NCI-H446 treated with DMSO at 0.1 percent for 48 hours (cell line): ENCODE measurements around the gene ANK2.

Source experiments
- DNase-seq: peaks from one replicate; lab custom pipeline; 2025; lab: John Stamatoyannopoulos, UW

The ANK2 gene

DNA sequence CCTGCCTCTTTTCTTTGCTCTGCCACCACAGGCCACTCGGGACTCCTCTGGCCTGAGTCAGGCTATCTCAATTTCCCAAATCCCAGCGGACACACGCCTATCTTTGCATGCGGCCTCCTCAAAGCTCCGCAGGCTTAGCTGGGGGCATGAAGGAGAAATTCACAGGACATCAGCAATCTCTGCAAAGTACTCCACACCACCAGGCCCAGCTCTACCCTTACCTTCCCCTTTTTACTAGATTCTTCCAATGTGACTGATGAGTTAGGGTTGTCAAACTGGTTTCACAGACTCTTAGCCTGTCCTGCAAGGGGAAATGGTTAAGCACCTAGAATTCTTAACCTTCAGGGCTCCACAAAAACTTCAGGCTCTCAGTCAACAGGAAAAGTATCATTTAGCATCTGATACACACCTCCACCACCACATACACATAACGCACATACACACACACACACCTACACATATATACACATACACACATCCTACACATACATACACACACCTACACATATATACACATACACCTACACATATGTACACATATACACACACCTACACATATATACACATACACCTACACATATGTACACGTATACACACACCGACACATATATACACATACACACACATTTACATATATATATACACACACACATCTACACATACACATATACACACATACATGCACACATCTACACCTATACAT, 349.1 kb downstream of the ANK2 start:
- DNase-seq = no peak

GRCh38 chr4:113404167-113404571, 354.7 kb downstream of the ANK2 start:
- no peak for DNase-seq

DNA sequence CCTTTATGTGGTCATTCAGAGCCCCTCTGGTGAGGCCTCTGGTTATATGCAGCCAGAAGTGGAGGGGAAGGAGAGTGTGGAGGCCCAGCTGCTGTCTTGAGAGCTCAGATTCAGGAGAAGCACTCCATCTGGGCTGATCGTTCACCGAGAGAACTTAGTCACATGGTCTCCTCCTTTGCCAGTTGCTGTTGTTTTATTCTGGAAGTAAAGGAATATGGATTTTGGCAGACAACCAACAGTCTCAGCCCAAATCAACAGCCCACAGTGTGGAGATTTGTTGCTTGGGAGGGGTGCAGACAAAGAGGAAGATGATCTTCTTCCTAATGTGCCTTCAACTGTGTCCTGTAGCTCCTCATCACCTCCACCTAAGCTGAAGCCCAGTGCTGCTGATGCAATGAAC, 355.4 kb downstream of the ANK2 start:
- DNase-seq = peak; percentile 69

DNA sequence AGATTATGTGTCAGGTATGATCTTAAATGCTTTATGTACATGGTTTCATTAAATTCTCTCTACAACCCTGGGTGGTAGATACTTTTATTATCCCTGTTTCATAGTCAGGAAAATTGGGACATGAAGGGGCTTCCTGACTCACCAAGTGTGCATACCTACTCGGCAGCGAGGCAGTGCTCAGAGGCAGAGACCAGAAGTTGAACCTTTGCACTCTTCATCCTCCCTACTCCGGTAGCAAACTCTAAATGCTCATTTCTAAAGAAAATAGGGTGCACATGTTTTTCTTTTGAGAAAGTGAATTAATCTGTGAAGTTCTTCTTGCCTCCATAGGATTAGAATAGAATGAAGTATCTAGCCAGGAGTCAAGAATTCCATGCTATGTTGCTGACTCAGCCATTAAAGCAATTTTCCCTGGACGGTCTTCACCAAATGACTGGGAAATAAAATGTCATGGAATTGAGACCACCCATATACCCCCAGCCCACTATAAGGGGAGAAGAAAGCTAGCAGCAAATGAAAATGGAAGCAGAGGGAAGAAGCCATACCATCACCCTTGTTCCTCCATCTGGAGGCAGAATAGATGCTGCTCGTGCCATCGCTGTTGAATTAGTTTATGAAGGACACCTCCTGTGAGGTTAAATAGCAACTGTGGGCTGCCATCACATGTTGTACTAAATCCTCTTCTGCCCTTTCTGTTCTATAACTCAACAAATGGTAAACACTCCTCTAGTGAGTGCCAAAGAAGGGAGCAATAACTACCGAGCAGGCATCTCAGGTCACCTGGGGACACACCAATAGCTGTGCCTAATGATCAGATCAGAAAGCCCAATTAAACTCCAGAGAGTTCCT, 356.6 kb downstream of the ANK2 start:
- no peak for DNase-seq

DNA sequence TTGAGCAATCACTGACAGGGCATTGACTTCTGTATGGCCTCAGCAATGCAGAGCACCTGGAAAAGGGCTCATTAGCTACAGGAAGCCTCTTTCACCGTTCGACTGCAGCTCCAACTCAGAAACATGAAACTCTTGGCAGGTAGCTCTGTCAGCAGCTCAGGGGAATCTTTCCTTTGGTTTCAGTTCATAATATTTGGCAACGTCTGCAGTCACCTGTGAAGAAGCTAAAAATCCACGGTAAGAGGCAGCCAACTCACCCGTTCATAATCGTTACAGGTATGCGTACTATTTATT, 357.2 kb downstream of the ANK2 start:
- DNase-seq = no peak

- DNase-seq = no peak
Measured at GRCh38 chr4:113407409-113407808, 358.0 kb downstream of the ANK2 start.

DNA sequence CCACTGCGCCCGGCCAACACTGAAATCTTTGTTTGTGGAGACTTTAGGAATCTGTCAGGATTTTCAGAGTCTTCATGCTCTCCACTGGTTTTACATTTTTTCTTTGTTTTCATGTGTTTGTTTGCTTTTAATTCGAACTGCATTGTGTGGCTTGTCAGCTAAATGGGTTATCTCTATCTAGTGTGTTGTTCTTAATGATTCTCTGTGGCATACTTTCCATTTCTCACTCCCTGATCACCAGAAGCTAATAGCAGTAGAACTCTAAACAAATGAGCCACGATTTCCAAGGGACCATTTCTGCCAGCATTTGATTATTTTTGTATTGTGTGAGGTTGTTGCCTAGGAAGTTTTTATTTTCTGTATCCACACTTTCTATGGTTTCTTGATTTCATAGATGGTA, 359.7 kb downstream of the ANK2 start:
- no peak for DNase-seq

DNA sequence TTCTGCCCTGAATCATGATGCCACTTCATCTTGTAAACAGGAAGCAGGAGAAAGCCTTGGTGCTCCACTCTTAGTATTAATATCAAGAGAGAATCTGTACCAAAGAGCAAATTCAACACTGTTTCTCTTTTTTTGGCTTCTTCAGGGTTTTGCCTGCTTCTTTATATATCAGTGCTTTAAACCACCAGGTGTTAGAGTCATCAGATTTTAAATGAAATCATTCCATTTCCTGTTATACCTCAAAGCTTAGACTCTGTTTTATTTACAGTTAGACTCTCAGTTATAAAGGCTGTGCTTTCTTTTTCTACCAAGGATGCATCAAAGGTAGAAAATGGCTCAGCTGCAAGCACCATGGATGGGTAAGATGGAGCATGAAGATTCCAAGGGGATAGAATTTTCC, 361.2 kb downstream of the ANK2 start:
- no peak for DNase-seq

DNA sequence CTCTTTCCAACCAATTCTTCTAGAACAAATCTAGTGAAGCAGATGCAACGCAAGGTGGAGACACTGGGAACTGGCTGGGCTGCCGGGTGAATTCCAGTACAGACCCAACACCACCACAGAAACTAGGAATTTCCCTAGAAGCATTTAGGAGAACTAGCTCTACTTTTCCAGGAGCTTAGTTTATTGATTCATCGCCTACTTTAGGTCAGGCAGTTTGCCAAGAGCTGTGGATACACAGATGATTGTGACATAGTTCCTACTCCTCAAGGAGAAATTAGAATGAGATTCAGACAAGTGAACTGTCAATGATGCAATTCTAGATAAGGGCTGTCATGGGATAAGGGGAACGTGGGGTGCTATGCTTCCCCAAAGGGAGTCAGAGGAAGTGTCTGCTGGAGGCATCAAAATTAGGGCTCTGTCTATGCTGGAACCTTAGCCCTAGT, 362.1 kb downstream of the ANK2 start:
- no peak for DNase-seq

- DNase-seq = no peak
Measured at GRCh38 chr4:113419631-113420030, 370.2 kb downstream of the ANK2 start.

DNA sequence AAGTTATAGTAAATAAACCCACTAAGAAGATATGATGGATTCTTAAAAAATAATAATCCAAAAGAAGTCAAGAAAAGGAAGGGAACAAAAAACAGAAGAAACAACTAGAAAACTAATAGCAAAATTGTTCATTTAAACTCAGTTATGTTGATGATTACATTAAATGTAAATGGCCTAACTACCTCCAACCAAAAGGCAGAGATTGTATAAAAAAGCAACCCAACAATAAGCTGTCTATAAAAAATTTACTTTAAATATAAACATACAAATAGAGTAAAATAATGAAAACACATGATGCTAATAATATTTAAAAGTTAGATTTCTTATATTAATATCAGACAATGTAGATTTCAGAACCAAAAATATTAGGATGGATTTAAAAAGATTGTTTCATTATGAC, 371.5 kb downstream of the ANK2 start:
- DNase-seq = no peak

GRCh38 chr4:113423631-113424030, 374.2 kb downstream of the ANK2 start:
- DNase-seq = no peak

DNA sequence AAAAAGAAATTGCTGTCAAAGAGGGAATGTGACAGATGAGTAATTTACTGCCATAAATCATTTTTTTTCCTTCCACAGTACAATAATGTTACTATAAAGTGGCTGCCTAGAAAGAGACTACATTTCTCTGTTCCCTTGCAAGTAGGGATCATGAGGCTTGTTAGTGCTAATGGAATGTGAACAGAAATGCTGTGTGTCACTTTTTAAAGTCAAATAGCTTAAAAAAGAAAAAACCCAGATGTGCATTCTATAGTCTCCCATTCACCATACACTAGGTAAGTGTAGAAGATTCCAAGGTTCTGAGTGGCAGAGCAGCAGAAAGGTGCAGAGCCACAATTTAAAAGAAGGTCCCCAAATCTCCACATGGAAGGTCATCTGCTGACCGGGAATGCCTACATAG, 383.7 kb downstream of the ANK2 start:
- no peak for DNase-seq
